Measurements from ENCODE around the gene VENTX. TPM values are rescaled to one million over a fixed set of nuclear protein-coding genes. Genes with fewer than 3 reads are reported as not detected.
"Not testable (repeated sequence)": the region's sequence is repeated elsewhere in the genome, so short reads cannot be mapped to it uniquely, and the experiment has no call there.

Gene VENTX
- polyA plus RNA-seq, 3 donors from 2014 or later = 0.24 TPM; not detected in 2

- Mint-ChIP-seq H3K4me3 (no peak overlapping the region), H3K27me3 (ENCODE audit: low read depth in 3 of 3) (peaks cover 0 to 9% (median 6%) of the 10 kb centered on the region in 3 donors), H3K27ac (no peak overlapping the region), H3K36me3 (no peaks in the 10 kb centered on the region), H3K4me1 (no peaks in the 10 kb centered on the region), H3K9me3 (peaks cover 0 to 3% (median 0%) of the 10 kb centered on the region in 6 donors)
- DNase-seq = no peak
Measured at GRCh38 chr10:133214468-133215410, 22.9 kb upstream of the VENTX start.

DNA sequence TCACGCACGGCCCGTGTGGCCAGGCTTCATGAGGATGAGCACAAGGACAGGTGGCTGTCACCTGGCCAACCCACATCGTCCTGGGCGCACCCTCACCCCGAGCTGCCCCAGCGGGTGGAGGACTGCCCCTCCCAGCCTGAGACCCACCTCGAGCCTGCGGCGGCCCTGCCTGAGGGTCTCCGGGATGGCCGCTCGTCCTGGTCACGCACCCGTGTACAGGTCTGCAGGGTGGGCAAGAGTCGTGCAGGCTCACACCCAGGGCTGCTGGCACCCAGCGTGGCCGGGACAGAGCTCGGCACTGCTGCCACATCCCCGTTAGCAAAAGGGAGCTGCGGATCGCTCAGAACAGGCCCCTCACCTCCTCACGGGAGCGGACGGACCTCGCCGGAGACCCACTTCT lies 22.1 kb upstream of the VENTX start:
- no peak for DNase-seq
- peaks cover 0 to 9% (median 4%) of the 10 kb centered on the region in 3 donors for H3K27me3 Mint-ChIP-seq (ENCODE audit: low read depth in 3 of 3)
- H3K4me3 Mint-ChIP-seq = no peak overlapping the region
- H3K4me1 Mint-ChIP-seq = no peaks in the 10 kb centered on the region
- H3K9me3 Mint-ChIP-seq = peaks cover 0 to 3% (median 0%) of the 10 kb centered on the region in 6 donors
- H3K27ac Mint-ChIP-seq = peak overlapping the region in 1 of 6 donors; percentile 23
- no peaks in the 10 kb centered on the region for H3K36me3 Mint-ChIP-seq

GRCh38 chr10:133216776-133217175 lies 20.9 kb upstream of the VENTX start:
- peaks cover 0 to 9% (median 4%) of the 10 kb centered on the region in 3 donors for H3K27me3 Mint-ChIP-seq (ENCODE audit: low read depth in 3 of 3)
- peaks cover 0 to 5% (median 0%) of the 10 kb centered on the region in 6 donors for H3K9me3 Mint-ChIP-seq
- no peaks in the 10 kb centered on the region for H3K36me3 Mint-ChIP-seq
- H3K4me3 Mint-ChIP-seq = no peak overlapping the region
- no peak for DNase-seq
- no peak overlapping the region for H3K27ac Mint-ChIP-seq
- H3K4me1 Mint-ChIP-seq = no peaks in the 10 kb centered on the region

GRCh38 chr10:133217800-133218589 lies 19.7 kb upstream of the VENTX start:
- H3K4me3 Mint-ChIP-seq = no peak overlapping the region
- no peaks in the 10 kb centered on the region for H3K36me3 Mint-ChIP-seq
- H3K27ac Mint-ChIP-seq = no peak overlapping the region

DNA sequence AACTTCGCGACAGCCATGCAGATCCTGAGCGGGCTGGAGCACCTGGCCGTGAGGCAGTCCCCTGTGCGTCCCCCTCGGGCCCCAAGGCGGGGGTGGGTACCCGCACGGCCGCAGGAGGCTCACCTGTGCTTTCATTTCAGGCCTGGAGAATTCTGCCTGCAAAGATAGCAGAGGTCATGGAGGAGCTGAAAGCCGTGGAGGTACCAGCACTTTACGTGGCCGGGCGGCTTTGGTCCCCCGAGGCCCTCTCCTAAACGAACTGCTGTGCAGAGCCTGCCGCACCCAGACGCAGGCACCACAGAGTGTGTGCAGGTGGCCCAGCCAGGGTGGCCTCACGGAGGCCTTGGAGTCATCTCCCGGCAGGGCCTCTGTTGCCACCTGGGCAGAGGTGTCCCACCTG lies 18.8 kb upstream of the VENTX start:
- H3K4me3 Mint-ChIP-seq = no peak overlapping the region
- H3K27ac Mint-ChIP-seq = no peak overlapping the region

More at GRCh38 chr10:133217800-133218589, 19.7 kb upstream of the VENTX start:
- Mint-ChIP-seq H3K4me1 (no peaks in the 10 kb centered on the region), H3K9me3 (peaks cover 0 to 2% (median 0%) of the 10 kb centered on the region in 6 donors), H3K27me3 (ENCODE audit: low read depth in 3 of 3) (peaks cover 0 to 5% (median 4%) of the 10 kb centered on the region in 3 donors)
- no peak for DNase-seq

GRCh38 chr10:133219782-133220181 lies 17.9 kb upstream of the VENTX start:
- H3K27me3 Mint-ChIP-seq (ENCODE audit: low read depth in 3 of 3) = peaks cover 0 to 6% (median 2%) of the 10 kb centered on the region in 3 donors
- H3K36me3 Mint-ChIP-seq = no peaks in the 10 kb centered on the region
- DNase-seq = no peak

More for the DNA sequence above, 18.8 kb upstream of the VENTX start:
- H3K4me1 Mint-ChIP-seq = no peaks in the 10 kb centered on the region
- peaks cover 0 to 6% (median 4%) of the 10 kb centered on the region in 3 donors for H3K27me3 Mint-ChIP-seq (ENCODE audit: low read depth in 3 of 3)
- H3K9me3 Mint-ChIP-seq = peaks cover 0 to 2% (median 0%) of the 10 kb centered on the region in 6 donors
- DNase-seq = no peak
- H3K36me3 Mint-ChIP-seq = no peaks in the 10 kb centered on the region

DNA sequence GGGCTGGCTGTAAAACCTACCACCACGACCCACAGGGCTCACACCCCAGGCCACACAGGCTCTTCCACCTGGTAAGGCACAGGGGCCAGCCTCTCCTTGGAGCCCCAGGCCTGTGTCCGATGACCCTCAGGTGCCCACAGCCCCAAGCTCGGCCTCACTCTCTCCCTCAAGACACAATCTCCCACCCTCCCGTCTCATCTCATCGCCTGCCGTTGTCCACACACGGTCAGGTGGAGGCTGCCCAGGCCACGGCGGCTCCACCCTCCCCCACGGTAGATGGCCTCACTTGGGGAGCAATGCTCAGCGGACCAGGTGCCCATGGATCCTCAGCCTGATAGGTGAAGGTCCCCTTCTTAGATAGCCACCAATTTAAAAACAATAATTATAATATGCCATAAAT lies 16.3 kb upstream of the VENTX start:
- Mint-ChIP-seq H3K4me1 (peaks cover 0 to 2% of the 10 kb centered on the region in 2 donors), H3K4me3 (no peak overlapping the region), H3K9me3 (peaks cover 0 to 2% (median 0%) of the 10 kb centered on the region in 6 donors), H3K36me3 (no peaks in the 10 kb centered on the region), H3K27ac (no peak overlapping the region), H3K27me3 (ENCODE audit: low read depth in 3 of 3) (peaks cover 0 to 6% (median 0%) of the 10 kb centered on the region in 3 donors)
- no peak for DNase-seq

More at GRCh38 chr10:133219782-133220181, 17.9 kb upstream of the VENTX start:
- Mint-ChIP-seq H3K27ac (no peak overlapping the region), H3K4me1 (no peaks in the 10 kb centered on the region), H3K9me3 (peaks cover 0 to 2% (median 0%) of the 10 kb centered on the region in 6 donors), H3K4me3 (no peak overlapping the region)

DNA sequence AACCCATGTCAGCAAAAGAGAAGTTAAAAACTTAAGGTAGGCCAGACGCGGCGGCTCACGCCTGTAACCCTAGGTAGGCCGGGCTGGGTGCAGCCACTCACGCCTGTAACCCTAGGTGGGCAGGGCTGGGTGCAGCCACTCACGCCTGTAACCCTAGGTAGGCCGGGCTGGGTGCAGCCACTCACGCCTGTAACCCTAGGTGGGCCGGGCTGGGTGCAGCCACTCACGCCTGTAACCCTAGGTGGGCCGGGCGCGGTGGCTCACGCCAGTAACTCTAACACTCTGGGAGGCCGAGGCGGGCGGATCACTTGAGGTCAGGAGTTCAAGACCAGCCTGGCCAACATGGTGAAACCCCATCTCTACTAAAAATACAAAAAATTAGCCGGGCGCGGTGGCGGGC lies 15.9 kb upstream of the VENTX start:
- not testable (repeated sequence) for H3K9me3 Mint-ChIP-seq, H3K36me3 Mint-ChIP-seq, H3K4me1 Mint-ChIP-seq

DNA sequence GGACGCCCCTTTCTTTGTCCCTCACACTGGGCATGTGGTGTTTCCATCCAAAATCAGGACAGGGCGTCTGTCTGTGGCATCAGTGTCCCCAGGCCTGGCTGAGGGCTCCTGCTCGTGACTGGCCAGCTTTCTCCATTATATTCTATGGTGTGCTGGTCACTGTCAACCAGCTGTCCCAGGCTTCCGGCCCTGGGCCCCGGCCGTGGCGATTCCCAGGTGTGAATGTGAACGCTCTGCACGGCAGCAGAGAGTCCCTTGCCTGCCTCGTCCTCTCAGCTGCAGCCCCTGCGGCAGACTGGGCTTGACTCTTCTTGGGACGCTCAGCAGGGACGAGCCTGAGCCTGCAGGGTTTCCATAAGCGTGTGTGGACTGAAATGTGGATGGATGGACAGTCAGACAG lies 13.6 kb upstream of the VENTX start:
- H3K4me1 Mint-ChIP-seq = peaks cover 3 to 4% of the 10 kb centered on the region in 2 donors
- peaks cover 5 to 17% (median 7%) of the 10 kb centered on the region in 3 donors for H3K27me3 Mint-ChIP-seq (ENCODE audit: low read depth in 3 of 3)
- no peak overlapping the region for H3K27ac Mint-ChIP-seq
- H3K36me3 Mint-ChIP-seq = no peaks in the 10 kb centered on the region
- no peak for DNase-seq
- no peak overlapping the region for H3K4me3 Mint-ChIP-seq
- peaks cover 0 to 2% (median 0%) of the 10 kb centered on the region in 6 donors for H3K9me3 Mint-ChIP-seq

More for the DNA sequence above, 15.9 kb upstream of the VENTX start:
- H3K27me3 Mint-ChIP-seq (ENCODE audit: low read depth in 3 of 3); DNase-seq; H3K4me3 Mint-ChIP-seq; H3K27ac Mint-ChIP-seq: not testable (repeated sequence)

DNA sequence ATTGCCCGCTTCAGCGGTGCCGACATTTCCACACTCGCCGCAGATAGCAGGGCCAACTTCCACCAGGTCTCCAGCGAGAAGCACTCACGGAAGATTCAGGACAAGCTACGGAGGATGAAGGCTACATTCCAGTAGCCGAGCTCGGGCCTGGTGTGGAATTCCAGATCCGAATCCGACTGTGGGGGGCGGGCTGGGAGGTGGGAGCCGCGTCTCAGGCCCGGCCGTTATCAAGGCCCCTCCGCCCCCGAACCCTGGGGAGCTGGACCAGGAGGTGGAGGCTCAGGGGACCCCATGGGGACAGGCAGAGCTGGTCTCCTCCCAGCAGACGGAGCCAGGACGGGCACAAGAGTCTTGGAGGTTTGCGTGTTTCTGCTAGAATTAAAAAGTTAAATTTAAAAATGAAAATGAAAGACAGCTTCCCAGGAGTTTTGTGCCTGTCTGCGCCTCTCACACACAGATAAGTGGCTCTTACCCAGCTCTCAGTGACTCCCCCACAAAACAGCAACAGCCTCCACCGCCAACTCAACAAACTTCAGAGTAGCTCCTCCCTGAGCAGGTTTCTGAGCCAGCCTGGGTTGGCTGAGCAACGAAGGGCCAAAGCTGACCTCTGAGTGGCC lies 12.8 kb upstream of the VENTX start:
- Mint-ChIP-seq H3K36me3 (no peaks in the 10 kb centered on the region), H3K9me3 (peaks cover 0 to 2% (median 0%) of the 10 kb centered on the region in 6 donors), H3K4me3 (no peak overlapping the region), H3K27ac (no peak overlapping the region), H3K4me1 (peaks cover 7 to 8% of the 10 kb centered on the region in 2 donors), H3K27me3 (ENCODE audit: low read depth in 3 of 3) (peaks cover 8 to 20% (median 8%) of the 10 kb centered on the region in 3 donors)
- DNase-seq = no peak

GRCh38 chr10:133225707-133226191 lies 11.9 kb upstream of the VENTX start:
- Mint-ChIP-seq H3K4me3 (no peak overlapping the region), H3K9me3 (peaks cover 0 to 2% (median 0%) of the 10 kb centered on the region in 6 donors), H3K36me3 (no peaks in the 10 kb centered on the region), H3K4me1 (peaks cover 7 to 8% of the 10 kb centered on the region in 2 donors), H3K27me3 (ENCODE audit: low read depth in 3 of 3) (peaks cover 8 to 20% (median 8%) of the 10 kb centered on the region in 3 donors), H3K27ac (no peak overlapping the region)
- DNase-seq = no peak

- H3K36me3 Mint-ChIP-seq = no peaks in the 10 kb centered on the region
- H3K27me3 Mint-ChIP-seq (ENCODE audit: low read depth in 3 of 3) = peaks cover 8 to 20% (median 9%) of the 10 kb centered on the region in 3 donors
- peaks cover 0 to 2% (median 0%) of the 10 kb centered on the region in 6 donors for H3K9me3 Mint-ChIP-seq
- H3K4me1 Mint-ChIP-seq = peaks cover 7 to 8% of the 10 kb centered on the region in 2 donors
- no peak overlapping the region for H3K27ac Mint-ChIP-seq
- DNase-seq = no peak
- no peak overlapping the region for H3K4me3 Mint-ChIP-seq
Measured at GRCh38 chr10:133226251-133226808, 11.3 kb upstream of the VENTX start.

- no peak overlapping the region for H3K4me3 Mint-ChIP-seq
- peaks cover 0 to 2% (median 0%) of the 10 kb centered on the region in 6 donors for H3K9me3 Mint-ChIP-seq
- peaks cover 8 to 20% (median 10%) of the 10 kb centered on the region in 3 donors for H3K27me3 Mint-ChIP-seq (ENCODE audit: low read depth in 3 of 3)
- no peak for DNase-seq
- H3K36me3 Mint-ChIP-seq = no peaks in the 10 kb centered on the region
- H3K27ac Mint-ChIP-seq = no peak overlapping the region
- H3K4me1 Mint-ChIP-seq = peaks cover 8 to 9% of the 10 kb centered on the region in 2 donors
Measured at GRCh38 chr10:133227256-133227655, 10.4 kb upstream of the VENTX start.
